Regular cardiac myocyte (primary cell): ENCODE results near the gene EFNB2. TPM values are rescaled to one million over a fixed set of nuclear protein-coding genes. Genes with fewer than 3 reads are reported as not detected.

Experiments used
- total RNA-seq: library from RNA; depleted of rRNA; stranded (reverse); fragments of >200 nt; gene quantifications from 2 replicates; pipeline ENCODE4 v1.2.3, GENCODE V29; 2014

The EFNB2 gene, protein sequence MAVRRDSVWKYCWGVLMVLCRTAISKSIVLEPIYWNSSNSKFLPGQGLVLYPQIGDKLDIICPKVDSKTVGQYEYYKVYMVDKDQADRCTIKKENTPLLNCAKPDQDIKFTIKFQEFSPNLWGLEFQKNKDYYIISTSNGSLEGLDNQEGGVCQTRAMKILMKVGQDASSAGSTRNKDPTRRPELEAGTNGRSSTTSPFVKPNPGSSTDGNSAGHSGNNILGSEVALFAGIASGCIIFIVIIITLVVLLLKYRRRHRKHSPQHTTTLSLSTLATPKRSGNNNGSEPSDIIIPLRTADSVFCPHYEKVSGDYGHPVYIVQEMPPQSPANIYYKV
- 0.85 and 1.2 TPM in 2 replicates for total RNA-seq

DNA sequence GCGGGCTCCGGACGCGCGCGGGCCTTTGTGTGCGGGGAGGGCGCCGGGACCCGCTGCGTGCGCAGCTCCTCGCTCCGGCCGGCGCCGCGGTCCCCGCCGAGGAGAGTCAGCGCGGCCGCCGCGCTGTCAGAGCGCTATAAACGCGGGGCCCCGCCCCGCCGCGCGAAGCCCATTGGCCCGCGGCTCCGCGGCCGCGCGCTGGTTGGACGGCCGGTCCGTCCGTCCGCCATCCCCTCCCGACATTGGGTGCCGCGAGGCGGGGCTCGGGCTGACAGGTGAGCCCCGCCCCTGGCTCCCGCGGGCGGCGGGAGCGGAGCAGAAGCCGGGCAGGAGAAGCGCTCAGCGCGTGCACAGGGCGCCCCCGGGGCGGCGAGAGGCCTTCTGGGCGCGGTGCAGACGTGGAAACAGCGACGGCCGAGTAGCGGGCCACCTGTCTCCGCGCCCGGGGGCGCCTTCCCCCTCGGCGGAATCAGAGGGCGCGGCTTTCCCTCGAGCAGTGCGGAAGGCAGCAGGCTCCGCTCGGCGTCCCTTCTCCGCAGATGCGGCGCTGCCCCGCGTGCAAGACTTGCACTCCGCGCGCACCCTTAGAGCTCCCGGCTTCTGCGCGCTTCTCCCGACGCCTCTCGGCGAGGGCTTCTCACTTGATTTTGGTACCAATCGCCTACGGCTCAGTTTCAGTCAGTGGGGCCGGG lies at the start of gene EFNB2:
Gene EFNB2, minus strand, starts transcription at position 111 of the 692 bp plus-strand sequence. CDS start 698 bp downstream, outside the sequence.

DNA sequence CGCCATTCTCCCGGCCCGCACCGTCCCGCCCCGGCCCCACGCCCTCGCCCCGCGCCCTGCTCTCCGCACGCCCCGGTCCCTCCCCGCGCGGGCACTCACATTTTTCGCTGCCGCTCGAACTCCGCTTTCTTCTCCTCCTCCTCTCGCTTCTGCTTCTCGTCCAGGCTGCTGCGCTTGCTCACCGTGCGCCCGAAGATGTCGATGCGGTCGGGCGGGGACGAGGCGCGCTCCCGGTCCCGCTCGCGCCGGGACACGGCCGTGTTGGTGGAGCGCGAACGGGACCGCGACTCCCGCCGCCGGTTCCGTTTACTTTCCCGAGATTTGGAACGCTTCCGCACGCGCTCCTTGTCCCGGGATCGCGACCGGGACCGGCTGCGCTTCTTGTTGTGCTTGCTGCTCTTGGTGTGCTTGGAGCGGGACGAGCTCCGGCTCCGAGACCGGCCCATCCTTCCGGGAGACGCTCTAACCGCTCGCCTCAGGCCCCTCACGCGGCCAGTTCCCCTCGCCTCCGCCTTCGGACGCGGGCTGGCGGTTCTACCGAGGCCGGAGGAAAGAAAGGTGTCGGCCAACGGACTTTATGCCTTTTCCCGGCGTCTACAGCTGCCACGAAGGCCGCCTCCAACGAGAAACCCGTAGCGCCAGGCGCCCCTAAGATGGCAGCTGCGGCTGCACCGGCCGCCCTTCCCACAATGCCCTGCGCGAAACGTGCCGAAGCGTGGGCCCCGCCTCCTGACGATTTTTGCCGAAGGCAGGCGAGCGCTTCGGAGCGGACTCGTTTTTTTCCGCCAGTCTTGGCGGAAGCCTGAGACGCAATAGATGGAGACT lies 32.2 kb upstream of the EFNB2 start, which contains the start of gene ARGLU1:
Gene ARGLU1, minus strand, starts transcription at position 664 of the 825 bp plus-strand sequence. Its CDS starts 218 bp downstream, at position 446.

Other genes starting within 250 kb of the EFNB2 start
- gene ARGLU1, start 32.5 kb upstream of the EFNB2 start, total RNA-seq = 29.3 and 31.6 TPM in 2 replicates